SK-N-SH (cell line): ENCODE results near the gene TXNDC2. TPM values are rescaled to one million over a fixed set of nuclear protein-coding genes. Genes with fewer than 3 reads are reported as not detected.

Experiments used
- CTCF ChIA-PET: fragments of 300-600, 350-600 bp; formaldehyde crosslinking; extraction: SDS; loops from one replicate; lab custom pipeline; 2021; lab: Yijun Ruan, JAX
- POLR2A ChIA-PET: fragments of 350-600 bp; sonication (Branson Sonifier 250); formaldehyde crosslinking; extraction: SDS; loops from one replicate; lab custom pipeline; 2020; ENCODE audit warnings: antibody characterized with exemption, inconsistent platforms; lab: Yijun Ruan, JAX
- DNase-seq: peaks from one replicate; pipeline ENCODE4 v3.0.0; 2012
- H2AFZ ChIP-seq: fragments of 200-600 bp; sonication (generic); 2 replicates; pipeline ENCODE4 v1.8.1; 2016; ENCODE audit warnings: antibody characterized with exemption, mild to moderate bottlenecking, low read depth
- H3F3A ChIP-seq: fragments of 200-600 bp; sonication (generic); replicated peaks from 2 replicates; pipeline ENCODE3; 2016; ENCODE audit warnings: antibody characterized with exemption, mild to moderate bottlenecking; ENCODE audit not compliant: insufficient read depth
- H3K27ac ChIP-seq, 2 experiments: fragments of 200-500 bp in 1 of 2; fragments of 200-600 bp in 1 of 2; sonication (Bioruptor generic) in 1 of 2; sonication (generic), shearing (Covaris generic) in 1 of 2; 2 replicates each; pipeline versions ENCODE4 v1.5.1 to v1.6.1; 2014 to 2016; ENCODE audit warnings: low read depth in 2 of 2, inconsistent platforms in 1 of 2, low read length in 1 of 2, mild to moderate bottlenecking in 1 of 2, mixed read lengths in 1 of 2
- H3K27me3 ChIP-seq: fragments of 200-600 bp; sonication (generic), shearing (Covaris generic); 2 replicates; pipeline ENCODE4 v1.6.1; 2016; ENCODE audit warnings: mixed run types; ENCODE audit not compliant: insufficient read depth
- H3K36me3 ChIP-seq, 2 experiments: fragments of 200-500 bp in 1 of 2; fragments of 200-600 bp in 1 of 2; sonication (Bioruptor generic) in 1 of 2; sonication (generic) in 1 of 2; replicated peaks in 1 of 2; 2 replicates each; pipeline versions ENCODE3 to v1.5.1; 2014 to 2016; ENCODE audit warnings: low read length in 1 of 2, mild to moderate bottlenecking in 1 of 2; ENCODE audit not compliant: insufficient read depth in 2 of 2, control insufficient read depth in 1 of 2
- H3K4me1 ChIP-seq, 2 experiments: fragments of 200-500 bp in 1 of 2; fragments of 200-600 bp in 1 of 2; sonication (Bioruptor generic) in 1 of 2; sonication (generic), shearing (Covaris generic) in 1 of 2; 2 replicates each; pipeline versions ENCODE4 v1.5.1 to v1.6.1; 2014 to 2016; ENCODE audit warnings: low read depth in 1 of 2, low read length in 1 of 2, mixed run types in 1 of 2; ENCODE audit not compliant: insufficient read depth in 2 of 2, control insufficient read depth in 1 of 2
- H3K4me2 ChIP-seq: fragments of 200-600 bp; sonication (generic), shearing (Covaris generic); 2 replicates; pipeline ENCODE4 v1.6.1; 2017; ENCODE audit warnings: mixed run types
- H3K4me3 ChIP-seq, 2 experiments: fragments of 200-500 bp in 1 of 2; fragments of 200-600 bp in 1 of 2; sonication (Bioruptor generic) in 1 of 2; sonication (generic), shearing (Covaris generic) in 1 of 2; 2 replicates each; pipeline versions ENCODE4 v1.5.1 to v1.8.1; 2014 to 2016; ENCODE audit warnings: low read depth in 2 of 2, inconsistent platforms in 1 of 2, low read length in 1 of 2, mild to moderate bottlenecking in 1 of 2, mixed read lengths in 1 of 2, moderate library complexity in 1 of 2
- H3K79me2 ChIP-seq: fragments of 200-600 bp; sonication (generic); 2 replicates; pipeline ENCODE4 v1.8.1; 2017; ENCODE audit warnings: mild to moderate bottlenecking; ENCODE audit not compliant: insufficient read depth
- H3K9ac ChIP-seq: fragments of 200-600 bp; sonication (generic); 2 replicates; pipeline ENCODE4 v1.6.1; 2017; ENCODE audit warnings: mixed run types
- H3K9me2 ChIP-seq: fragments of 200-600 bp; sonication (generic); 2 replicates; pipeline ENCODE4 v1.6.1; 2017; ENCODE audit warnings: mixed run types
- H3K9me3 ChIP-seq: fragments of 200-600 bp; sonication (generic); 2 replicates; pipeline ENCODE4 v1.6.1; 2017; ENCODE audit warnings: mixed run types, mild to moderate bottlenecking, moderate library complexity
- H4K20me1 ChIP-seq: fragments of 200-600 bp; sonication (generic); 2 replicates; pipeline ENCODE4 v1.6.1; 2017; ENCODE audit warnings: mild to moderate bottlenecking, mixed run types; ENCODE audit not compliant: insufficient read depth
- EP300 ChIP-seq, 2 experiments: IDR thresholded peaks; 2 replicates each; pipeline versions ENCODE4 v1.4.0 to v1.6.1; 2012; ENCODE audit warnings: borderline replicate concordance in 1 of 2, low read depth in 1 of 2, low read length in 1 of 2
- FOXJ3 ChIP-seq: sonication (generic); formaldehyde crosslinking; IDR thresholded peaks from 2 replicates; pipeline ENCODE4 v1.5.1; 2020; ENCODE audit warnings: mild to moderate bottlenecking, missing genetic modification reagents
- FOXM1 ChIP-seq: IDR thresholded peaks from 2 replicates; pipeline ENCODE4 v1.4.0; 2012; ENCODE audit warnings: low read depth, mild to moderate bottlenecking
- GATA2 ChIP-seq: sonication (generic); formaldehyde crosslinking; IDR thresholded peaks from 2 replicates; pipeline ENCODE4 v1.5.0; 2020; ENCODE audit warnings: mild to moderate bottlenecking, missing genetic modification reagents
- JUND ChIP-seq: IDR thresholded peaks from 2 replicates; pipeline ENCODE4 v1.4.0; 2012
- MXI1 ChIP-seq: IDR thresholded peaks from 2 replicates; pipeline ENCODE4 v1.6.1; 2012; ENCODE audit warnings: mild to moderate bottlenecking, low read depth, low read length, improper control_type of control experiment
- NRF1 ChIP-seq: IDR thresholded peaks from 2 replicates; pipeline ENCODE4 v1.6.1; 2012; ENCODE audit warnings: low read depth, mild to moderate bottlenecking, low read length
- RAD21 ChIP-seq: IDR thresholded peaks from 2 replicates; pipeline ENCODE4 v1.6.1; 2012; ENCODE audit warnings: mild to moderate bottlenecking, low read length
- TAF1 ChIP-seq: IDR thresholded peaks from 2 replicates; pipeline ENCODE4 v1.6.1; 2012; ENCODE audit warnings: low read depth, mild to moderate bottlenecking, low read length, moderate library complexity, borderline replicate concordance
- TCF12 ChIP-seq: IDR thresholded peaks from 2 replicates; pipeline ENCODE4 v1.4.0; 2012
- YY1 ChIP-seq: IDR thresholded peaks from 2 replicates; pipeline ENCODE4 v1.4.0; 2012; ENCODE audit warnings: low read depth, mild to moderate bottlenecking
- WGBS: methylation state at CpG from one replicate; pipeline ENCODE4 v1.1.6; 2017; ENCODE audit warnings: low lambda C conversion rate; 5-methylcytosine and 5-hydroxymethylcytosine counted together
- polyA plus RNA-seq, 3 experiments: library from polyadenylated mRNA; depleted of rRNA; stranded (reverse); fragments of >200 nt; gene quantifications; 2 replicates each; pipeline ENCODE4 v1.2.3, GENCODE V29; 2012
- TF ChIP-seq, protein P1 (sequence below): fragments of 150-350 bp; IDR thresholded peaks from 2 replicates; pipeline ENCODE4 v1.6.1; 2016; ENCODE audit warnings: mild to moderate bottlenecking, low read depth, low read length
- TF ChIP-seq, protein P2 (sequence below): IDR thresholded peaks from 2 replicates; pipeline ENCODE4 v1.4.0; 2012; ENCODE audit warnings: low read depth, borderline replicate concordance
- TF ChIP-seq, protein P3 (sequence below): IDR thresholded peaks from 2 replicates; pipeline ENCODE4 v1.6.1; 2012; ENCODE audit warnings: mild to moderate bottlenecking, low read depth, low read length, moderate library complexity

Gene TXNDC2
- polyA plus RNA-seq, 1 of the 3 experiments (the other 2 are of a cell fraction): 0.07 TPM

DNA sequence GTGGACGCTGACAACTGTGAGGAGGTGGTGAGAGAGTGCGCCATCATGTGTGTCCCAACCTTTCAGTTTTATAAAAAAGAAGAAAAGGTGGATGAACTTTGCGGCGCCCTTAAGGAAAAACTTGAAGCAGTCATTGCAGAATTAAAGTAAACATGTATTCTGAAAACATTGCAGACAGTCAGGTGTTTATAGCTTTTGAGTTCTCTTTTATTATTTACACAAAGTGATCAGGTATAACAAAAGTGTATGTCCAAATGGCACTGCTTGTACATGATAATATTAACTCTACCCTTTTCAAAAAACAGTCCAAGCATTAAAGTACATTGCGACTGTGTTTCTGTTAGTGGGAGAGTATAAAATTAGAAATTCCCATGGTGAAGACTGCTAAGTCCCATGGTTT, 2.2 kb downstream of the TXNDC2 start:
- POLR2A ChIA-PET: no interaction called here
- no peak overlapping the region for H3K4me3 ChIP-seq
- H4K20me1 ChIP-seq: no peaks in the 10 kb centered on the region
- no peak overlapping the region for H3K4me2 ChIP-seq
- no peaks in the 10 kb centered on the region for H3K79me2 ChIP-seq
- H3K9me3 ChIP-seq: no peaks in the 10 kb centered on the region
- H3K9ac ChIP-seq: no peak overlapping the region
- H3F3A ChIP-seq: no peaks in the 10 kb centered on the region
- TF ChIP-seq MXI1: no peak
- TF ChIP-seq TAF1: no peak
- TF ChIP-seq NRF1: no peak
- no peak for TF ChIP-seq RAD21
- TF ChIP-seq GATA2 (CRISPR knock-in tag): no peak
- TF ChIP-seq FOXM1: no peak
- TF ChIP-seq TCF12: no peak
- TF ChIP-seq EP300 (IDR thresholded peaks at IDR 0.05; ENCODE audit: borderline replicate concordance in 1 of 2, low read depth in 1 of 2, low read length in 1 of 2): no peak
- TF ChIP-seq YY1: no peak
- no peak for TF ChIP-seq FOXJ3
- TF ChIP-seq JUND: no peak
- TF ChIP-seq, protein P1, sequence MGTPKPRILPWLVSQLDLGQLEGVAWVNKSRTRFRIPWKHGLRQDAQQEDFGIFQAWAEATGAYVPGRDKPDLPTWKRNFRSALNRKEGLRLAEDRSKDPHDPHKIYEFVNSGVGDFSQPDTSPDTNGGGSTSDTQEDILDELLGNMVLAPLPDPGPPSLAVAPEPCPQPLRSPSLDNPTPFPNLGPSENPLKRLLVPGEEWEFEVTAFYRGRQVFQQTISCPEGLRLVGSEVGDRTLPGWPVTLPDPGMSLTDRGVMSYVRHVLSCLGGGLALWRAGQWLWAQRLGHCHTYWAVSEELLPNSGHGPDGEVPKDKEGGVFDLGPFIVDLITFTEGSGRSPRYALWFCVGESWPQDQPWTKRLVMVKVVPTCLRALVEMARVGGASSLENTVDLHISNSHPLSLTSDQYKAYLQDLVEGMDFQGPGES: no peak
- TF ChIP-seq, protein P2, sequence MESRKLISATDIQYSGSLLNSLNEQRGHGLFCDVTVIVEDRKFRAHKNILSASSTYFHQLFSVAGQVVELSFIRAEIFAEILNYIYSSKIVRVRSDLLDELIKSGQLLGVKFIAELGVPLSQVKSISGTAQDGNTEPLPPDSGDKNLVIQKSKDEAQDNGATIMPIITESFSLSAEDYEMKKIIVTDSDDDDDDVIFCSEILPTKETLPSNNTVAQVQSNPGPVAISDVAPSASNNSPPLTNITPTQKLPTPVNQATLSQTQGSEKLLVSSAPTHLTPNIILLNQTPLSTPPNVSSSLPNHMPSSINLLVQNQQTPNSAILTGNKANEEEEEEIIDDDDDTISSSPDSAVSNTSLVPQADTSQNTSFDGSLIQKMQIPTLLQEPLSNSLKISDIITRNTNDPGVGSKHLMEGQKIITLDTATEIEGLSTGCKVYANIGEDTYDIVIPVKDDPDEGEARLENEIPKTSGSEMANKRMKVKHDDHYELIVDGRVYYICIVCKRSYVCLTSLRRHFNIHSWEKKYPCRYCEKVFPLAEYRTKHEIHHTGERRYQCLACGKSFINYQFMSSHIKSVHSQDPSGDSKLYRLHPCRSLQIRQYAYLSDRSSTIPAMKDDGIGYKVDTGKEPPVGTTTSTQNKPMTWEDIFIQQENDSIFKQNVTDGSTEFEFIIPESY: no peak
- TF ChIP-seq, protein P3, sequence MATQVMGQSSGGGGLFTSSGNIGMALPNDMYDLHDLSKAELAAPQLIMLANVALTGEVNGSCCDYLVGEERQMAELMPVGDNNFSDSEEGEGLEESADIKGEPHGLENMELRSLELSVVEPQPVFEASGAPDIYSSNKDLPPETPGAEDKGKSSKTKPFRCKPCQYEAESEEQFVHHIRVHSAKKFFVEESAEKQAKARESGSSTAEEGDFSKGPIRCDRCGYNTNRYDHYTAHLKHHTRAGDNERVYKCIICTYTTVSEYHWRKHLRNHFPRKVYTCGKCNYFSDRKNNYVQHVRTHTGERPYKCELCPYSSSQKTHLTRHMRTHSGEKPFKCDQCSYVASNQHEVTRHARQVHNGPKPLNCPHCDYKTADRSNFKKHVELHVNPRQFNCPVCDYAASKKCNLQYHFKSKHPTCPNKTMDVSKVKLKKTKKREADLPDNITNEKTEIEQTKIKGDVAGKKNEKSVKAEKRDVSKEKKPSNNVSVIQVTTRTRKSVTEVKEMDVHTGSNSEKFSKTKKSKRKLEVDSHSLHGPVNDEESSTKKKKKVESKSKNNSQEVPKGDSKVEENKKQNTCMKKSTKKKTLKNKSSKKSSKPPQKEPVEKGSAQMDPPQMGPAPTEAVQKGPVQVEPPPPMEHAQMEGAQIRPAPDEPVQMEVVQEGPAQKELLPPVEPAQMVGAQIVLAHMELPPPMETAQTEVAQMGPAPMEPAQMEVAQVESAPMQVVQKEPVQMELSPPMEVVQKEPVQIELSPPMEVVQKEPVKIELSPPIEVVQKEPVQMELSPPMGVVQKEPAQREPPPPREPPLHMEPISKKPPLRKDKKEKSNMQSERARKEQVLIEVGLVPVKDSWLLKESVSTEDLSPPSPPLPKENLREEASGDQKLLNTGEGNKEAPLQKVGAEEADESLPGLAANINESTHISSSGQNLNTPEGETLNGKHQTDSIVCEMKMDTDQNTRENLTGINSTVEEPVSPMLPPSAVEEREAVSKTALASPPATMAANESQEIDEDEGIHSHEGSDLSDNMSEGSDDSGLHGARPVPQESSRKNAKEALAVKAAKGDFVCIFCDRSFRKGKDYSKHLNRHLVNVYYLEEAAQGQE: no peak
- H2AFZ ChIP-seq: no peak overlapping the region
- no peak overlapping the region for H3K27ac ChIP-seq
- no peaks in the 10 kb centered on the region for H3K9me2 ChIP-seq
- H3K36me3 ChIP-seq: no peaks in the 10 kb centered on the region
- DNase-seq: no peak
- CTCF ChIA-PET: no interaction called here
- no peaks in the 10 kb centered on the region for H3K27me3 ChIP-seq
- no peaks in the 10 kb centered on the region for H3K4me1 ChIP-seq
- 91% methylated on average over 5 of the region's 5 CpGs for WGBS
